GM23338 (cell line): ENCODE data around the gene THADA.

Source experiments
- CTCF ChIP-seq, 2 experiments: fragments of 200-600 bp in 1 of 2; sonication (generic) in 1 of 2; conservative IDR thresholded peaks; 2 replicates each; pipeline versions ENCODE4 v1.5.1 to v1.6.1; 2016 to 2017; ENCODE audit warnings: antibody characterized with exemption in 2 of 2, low read depth in 2 of 2, mild to moderate bottlenecking in 2 of 2, moderate library complexity in 1 of 2
- JUNB ChIP-seq: IDR thresholded peaks from one replicate; pipeline ENCODE4 v1.6.1; 2016; ENCODE audit warnings: antibody characterized with exemption; ENCODE audit not compliant: unreplicated experiment

- TF ChIP-seq JUNB (no peak), CTCF (conservative IDR thresholded peaks at IDR 0.05; ENCODE audit: low read depth in 2 of 2) (no peak)
Observed at GRCh38 chr2:43397411-43397810, 198.4 kb downstream of the THADA start.
